Hippocampal formation (tissue), 2 donors: ENCODE data around the gene NME7.
"Not testable (repeated sequence)": the region's sequence is repeated elsewhere in the genome, so short reads cannot be mapped to it uniquely, and the experiment has no call there.

Experiments used
- DNase-seq, 2 donors: peaks; one replicate each; lab custom pipeline; 2025; lab: John Stamatoyannopoulos, UW

NME7 gene, protein sequence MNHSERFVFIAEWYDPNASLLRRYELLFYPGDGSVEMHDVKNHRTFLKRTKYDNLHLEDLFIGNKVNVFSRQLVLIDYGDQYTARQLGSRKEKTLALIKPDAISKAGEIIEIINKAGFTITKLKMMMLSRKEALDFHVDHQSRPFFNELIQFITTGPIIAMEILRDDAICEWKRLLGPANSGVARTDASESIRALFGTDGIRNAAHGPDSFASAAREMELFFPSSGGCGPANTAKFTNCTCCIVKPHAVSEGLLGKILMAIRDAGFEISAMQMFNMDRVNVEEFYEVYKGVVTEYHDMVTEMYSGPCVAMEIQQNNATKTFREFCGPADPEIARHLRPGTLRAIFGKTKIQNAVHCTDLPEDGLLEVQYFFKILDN

DNA sequence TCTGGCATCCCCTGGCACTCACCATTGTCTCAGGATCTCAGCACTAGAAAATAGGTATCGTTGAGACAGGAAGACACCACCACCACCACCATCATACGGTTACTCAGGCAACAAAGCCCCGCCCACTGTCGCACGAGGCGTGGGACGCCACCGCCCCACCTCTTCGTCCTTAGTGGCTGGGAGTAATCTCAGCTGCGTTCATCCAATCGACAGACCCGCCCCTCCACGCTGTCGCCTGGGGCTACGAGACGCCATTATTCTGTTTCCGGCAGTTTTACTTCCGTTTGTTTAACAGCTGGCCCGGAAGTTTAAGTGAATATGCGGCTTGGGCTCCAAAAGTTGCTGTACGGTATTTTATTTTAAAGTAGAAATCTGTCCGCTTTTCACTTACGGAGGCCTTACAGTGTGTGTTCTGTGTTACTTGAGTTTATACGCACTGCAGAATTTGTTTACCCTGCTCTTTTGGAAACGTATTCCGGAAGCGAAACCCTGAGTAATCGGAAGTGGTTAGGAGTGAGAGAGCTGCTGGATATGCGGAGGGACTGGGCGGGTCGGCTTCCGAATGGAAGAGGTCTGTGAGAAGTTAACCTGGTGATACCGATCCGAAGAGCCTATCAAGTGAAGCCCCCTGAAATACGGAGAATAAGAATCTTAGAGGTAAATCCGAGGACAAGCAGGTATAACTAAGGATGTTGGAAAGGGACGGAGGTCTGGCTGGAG, at the start of gene NME7, which contains the start of gene BLZF1:
Gene NME7, minus strand, starts transcription at position 112 of the 720 bp plus-strand sequence. Its CDS starts 87 bp downstream, at position 25.
Gene BLZF1, plus strand, starts transcription at position 510 of the 720 bp plus-strand sequence. CDS start 1,328 bp downstream, outside the sequence.
- peak; percentile 92 to 96 for DNase-seq

DNA sequence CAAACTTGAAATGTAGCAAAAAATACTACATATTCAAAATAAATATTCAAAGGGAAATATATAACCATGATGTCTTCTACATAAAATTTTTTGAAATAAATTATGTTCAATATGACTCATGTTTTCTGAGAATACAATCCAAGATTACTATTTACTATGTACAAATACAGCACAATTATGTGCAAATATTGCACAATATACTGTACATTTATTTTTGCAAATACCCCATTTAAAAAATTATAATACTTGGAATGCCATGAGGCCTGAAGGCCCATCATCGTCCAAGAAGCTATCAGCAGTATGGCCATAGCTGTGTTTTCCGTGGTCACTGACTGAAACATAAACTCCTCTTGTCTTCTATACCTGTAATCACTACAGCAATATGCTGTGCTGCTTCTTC, 47.4 kb upstream of the NME7 start:
- DNase-seq, result no peak

DNA sequence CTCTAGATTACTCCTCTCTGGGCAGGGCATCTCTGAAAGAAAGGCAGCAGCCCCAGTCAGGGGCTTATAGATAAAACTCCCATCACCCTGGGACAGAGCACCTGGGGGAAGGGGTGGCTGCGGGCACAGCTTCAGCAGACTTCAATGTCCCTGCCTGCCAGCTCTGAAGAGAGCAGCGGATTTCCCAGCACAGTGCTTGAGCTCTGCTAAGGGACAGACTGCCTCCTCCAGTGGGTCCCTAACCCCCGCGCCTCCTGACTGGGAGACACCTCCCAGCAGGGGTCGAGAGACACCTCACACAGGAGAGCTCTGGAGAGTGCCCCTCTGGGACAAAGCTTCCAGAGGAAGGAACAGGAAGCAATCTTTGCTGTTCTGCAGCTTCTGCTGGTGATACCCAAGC, 40.7 kb upstream of the NME7 start:
- DNase-seq, result not testable (repeated sequence)

DNA sequence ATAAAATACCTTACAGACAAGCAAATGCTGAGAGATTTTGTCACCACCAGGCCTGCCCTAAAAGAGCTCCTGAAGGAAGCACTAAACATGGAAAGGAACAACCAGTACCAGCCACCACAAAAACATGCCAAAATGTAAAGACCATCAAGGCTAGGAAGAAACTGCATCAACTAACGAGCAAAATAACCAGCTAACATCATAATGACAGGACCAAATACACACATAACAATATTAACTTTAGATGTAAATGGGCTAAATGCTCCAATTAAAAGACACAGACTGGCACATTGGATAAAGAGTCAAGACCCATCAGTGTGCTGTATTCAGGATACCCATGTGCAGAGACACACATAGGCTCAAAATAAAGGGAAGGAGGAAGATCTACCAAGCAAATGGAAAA, 35.0 kb upstream of the NME7 start:
- not testable (repeated sequence) for DNase-seq

DNA sequence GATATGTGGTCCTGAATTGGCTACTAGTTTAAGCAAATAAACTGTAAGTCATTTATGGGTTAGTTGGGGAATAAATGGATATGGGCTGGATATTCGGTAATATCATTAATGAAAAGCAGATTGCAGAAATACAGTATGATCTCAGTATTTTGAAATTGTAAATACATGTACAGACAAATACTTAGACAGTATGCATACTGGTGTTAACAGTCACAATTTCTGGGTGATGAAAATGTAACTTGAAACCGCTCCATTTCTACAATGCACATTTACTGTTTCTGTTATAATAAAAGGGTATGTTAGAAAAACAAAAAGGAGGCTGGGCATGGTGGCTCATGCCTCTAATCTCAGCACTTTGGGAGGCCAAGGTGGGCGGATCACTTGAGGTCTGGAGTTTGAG, 28.4 kb upstream of the NME7 start:
- DNase-seq, result no peak

DNA sequence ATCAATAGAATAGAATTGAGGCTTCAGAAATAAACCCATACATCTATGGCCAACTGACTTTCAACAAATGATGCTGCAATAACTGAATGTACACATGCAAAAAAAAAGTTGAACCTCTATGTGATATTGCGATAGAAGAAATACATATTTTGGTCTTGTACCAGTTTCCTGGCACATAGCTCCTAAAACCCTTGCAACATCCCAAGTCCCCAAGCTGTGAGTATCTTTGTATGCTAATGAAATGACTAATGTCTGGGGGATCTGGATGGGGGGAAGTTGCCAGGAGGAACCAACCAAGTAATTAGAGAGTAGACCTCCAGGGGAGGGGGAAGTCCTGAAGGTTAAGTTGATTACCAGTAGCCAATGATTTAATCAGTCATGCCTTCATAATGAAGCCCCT, 24.8 kb upstream of the NME7 start:
- no peak for DNase-seq

DNA sequence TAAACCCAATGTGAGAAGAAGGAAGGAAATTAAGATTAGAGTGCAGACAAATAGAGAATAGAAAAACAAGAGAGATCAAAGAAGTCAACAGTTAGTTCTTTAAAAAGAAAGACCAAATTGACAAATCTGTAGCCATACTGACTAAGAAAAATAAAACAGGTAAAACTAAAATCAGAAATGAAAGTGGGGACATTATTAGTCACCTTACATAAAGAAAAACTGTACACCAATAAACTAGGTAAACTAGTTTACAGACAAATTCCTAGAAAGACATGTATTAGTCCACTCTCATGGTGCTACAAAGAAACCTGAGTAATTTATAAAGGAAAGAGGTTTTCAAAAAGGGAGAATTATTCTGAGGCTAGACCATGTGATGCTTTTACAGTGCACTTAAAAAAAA, 22.7 kb upstream of the NME7 start:
- no peak for DNase-seq

DNA sequence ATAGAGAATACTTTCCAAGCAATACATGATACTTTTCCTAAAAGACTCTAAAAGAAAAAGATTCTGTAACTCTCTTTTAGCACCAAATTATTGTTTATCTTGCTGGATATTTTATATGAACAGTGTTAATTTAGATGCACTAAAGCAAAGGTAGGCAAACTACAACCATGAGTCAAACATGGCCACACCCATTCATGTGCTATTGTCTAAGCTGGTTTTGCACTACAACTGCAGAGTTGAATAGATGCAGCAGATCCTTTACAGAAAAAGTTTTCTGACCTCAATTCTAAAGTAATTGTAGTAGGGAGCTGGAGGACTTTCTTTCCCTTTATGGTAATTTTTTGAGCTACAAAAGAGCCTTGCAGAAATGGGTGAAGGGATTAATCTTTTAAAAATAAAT, 19.8 kb upstream of the NME7 start:
- DNase-seq, result no peak

DNA sequence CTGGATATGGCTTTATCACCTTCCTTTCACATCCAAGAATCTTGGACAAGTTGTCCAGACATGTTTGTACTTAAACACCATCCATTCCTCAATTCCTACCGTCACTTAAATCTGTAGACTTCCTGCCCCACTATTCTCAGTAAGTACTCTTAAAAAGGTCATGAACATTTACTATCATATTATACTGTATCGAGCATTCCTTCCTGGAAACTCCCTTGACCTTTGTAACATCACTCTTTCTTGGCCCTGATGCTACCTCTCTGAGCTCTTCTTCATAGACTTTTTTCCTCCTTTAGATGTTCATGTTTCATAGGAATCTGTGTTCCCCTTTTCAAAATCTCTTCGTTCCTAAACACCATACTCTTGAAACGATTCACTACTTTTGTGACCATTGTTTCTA, 15.9 kb upstream of the NME7 start:
- no peak for DNase-seq

DNA sequence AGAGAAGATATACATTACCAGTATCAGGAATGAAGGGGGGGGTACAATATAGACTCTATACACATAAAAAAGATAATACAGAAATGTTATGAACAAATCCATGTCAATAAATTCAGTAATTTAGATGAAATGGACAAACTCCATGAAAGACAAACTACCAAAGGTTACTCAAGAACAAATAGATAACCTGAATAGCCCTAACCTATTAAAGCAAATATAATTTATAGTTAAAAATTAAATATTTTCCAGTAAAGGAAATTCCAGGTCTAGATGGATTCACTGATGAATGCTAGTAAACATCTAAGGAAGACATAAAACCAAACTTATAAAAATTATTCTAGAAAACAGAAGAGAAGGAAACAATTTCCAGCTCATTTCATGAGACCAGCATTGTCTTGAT, 13.6 kb upstream of the NME7 start:
- DNase-seq, result no peak

DNA sequence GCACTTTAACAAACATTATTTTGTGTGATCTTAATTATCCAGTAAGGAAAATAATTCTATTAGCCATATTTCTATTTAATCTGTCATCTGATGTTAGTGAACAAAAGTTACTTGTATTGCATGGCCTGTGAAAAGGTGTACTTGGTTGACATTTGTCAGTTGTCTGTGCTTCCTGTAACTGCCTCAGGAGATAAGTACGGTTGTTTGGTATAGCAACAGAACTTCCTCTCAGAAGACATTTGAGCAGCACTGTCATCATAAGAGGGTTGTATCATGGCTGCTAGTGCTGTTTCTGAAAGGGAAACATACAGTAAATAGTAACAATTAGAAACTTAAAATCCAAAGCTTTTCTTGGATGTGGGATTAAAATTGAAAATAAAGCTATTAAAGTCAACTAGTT, 3.8 kb upstream of the NME7 start:
- DNase-seq, result no peak

DNA sequence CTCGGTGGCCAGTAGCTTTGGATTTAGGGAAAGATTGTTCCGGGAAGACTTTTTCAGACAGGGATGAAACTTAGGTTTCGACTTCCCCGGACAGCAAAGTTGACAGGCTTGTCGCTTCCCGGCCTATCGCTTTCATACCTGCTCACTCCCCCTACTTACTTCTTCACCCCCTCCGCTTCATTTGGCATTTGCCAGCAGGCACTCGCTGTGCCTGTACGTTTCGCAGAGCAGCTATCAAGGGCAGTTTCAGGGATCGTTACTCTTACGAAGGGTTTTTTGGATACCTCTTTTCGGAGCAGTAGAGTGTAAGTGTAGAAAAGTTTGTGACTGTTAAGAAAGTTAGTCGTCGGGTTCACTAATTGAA, 791 bp upstream of the NME7 start:
- no peak for DNase-seq

DNA sequence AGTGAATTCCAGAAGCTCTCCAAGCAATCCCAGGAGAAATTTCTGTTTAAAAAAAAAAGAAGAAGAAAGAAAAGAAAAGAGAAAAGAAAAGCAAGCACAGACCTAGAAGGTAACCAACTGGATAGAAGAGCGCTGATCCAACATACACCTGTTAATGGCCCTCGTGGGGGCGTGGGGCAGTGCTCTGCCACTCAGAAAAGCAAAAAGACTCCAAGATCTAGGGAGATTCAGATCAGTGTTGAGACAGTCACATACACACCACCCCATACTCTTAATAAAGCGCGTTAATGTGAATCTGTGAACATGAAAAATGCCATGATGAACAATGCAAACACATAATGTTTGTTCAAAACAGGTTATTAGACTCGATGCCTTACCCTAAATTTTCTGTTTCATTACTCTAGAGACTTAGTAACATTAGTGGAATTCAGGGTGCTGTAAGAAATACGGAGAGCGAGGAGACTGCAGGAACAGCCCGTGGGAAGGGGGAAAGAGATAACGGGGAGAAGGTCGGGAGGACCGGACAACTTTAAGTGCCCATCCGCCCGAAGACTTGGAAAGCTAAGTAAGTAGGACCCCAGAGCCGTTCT, 406 bp downstream of the NME7 start:
- no peak for DNase-seq

DNA sequence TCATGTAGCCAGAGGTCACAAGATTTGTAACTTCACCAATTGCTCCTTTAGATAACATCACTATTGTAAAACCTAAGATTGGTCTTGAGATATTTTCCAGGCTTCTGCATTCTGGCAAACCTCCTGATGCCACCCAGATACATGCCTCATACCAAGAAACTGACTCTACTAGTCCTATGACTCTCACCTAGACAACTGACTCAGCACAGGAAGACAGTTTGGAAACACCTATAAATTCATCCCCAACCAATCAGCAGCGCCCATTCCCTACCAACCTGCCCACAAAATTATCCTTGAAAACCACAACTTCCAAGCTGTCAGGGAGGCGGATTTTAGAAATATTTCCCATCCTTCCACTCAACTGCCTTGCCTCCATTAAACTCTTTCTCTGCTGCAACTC, 2.6 kb downstream of the NME7 start:
- DNase-seq, result no peak

DNA sequence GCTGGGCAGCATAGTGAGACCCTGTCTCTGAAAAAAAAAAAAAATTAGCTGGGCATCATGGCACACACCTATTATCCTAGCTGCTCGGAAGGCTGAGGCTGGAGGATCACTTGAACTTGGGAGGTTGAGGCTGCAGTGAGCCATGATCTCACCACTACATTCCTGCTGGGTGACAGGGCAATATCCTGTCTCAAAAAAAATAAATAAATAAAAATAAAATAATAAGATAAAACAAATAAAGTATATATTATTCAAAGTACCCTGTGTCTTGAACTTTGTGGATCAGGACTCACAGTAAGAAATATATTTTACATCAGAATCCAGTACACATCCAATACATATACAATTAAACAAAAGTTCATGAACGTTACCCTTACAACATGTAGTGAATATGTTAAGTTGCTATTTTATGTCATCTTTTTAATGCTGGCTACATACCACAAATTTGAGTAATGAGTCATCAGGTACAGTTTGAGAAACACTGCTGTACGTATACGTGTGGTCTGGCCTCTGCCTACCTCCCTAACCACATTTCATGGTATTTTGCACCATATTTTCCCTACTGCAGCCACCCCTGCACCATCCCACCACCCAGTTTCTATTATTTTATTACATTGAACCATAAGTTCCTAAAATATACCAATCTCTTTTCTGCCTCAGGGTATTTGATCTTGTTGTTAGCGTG, 4.4 kb downstream of the NME7 start:
- no peak for DNase-seq

DNA sequence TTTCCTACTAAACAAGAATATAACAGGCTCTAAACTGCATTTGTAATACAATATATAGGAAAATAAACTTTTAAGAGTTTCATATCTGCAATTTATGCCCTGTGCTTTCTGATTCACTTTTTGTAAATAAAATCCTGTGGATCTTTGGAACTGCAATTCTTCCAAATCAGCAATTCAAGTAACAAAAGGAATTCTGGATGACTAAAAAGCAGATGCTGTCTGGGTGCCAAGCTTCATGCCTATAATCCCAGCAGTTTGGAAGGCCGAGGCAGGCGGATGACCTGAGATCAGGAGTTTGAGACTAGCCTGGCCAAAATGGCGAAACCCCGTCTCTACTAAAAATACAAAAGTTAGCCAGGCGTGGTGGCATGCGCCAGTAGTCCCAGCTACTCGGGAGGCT, 6.3 kb downstream of the NME7 start:
- DNase-seq, result no peak

DNA sequence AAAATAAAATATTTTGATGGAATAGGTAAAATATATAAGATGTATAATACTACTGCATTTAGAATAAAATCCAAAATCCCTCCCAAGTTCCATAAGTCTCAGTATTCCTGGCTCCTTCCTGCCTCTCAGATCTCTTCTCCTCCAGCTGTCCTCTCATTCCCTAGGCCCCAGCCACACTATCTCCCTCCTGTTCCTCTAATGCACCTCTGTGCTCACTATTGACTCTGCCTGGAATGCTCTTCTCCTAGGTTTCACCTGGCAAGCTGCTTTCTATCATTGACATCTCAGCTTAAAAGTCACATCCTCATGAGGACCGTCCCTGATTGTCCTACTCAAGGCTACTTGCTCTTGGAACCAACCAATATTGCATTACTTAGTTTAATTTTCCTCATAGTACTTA, 7.2 kb downstream of the NME7 start:
- DNase-seq, result no peak

DNA sequence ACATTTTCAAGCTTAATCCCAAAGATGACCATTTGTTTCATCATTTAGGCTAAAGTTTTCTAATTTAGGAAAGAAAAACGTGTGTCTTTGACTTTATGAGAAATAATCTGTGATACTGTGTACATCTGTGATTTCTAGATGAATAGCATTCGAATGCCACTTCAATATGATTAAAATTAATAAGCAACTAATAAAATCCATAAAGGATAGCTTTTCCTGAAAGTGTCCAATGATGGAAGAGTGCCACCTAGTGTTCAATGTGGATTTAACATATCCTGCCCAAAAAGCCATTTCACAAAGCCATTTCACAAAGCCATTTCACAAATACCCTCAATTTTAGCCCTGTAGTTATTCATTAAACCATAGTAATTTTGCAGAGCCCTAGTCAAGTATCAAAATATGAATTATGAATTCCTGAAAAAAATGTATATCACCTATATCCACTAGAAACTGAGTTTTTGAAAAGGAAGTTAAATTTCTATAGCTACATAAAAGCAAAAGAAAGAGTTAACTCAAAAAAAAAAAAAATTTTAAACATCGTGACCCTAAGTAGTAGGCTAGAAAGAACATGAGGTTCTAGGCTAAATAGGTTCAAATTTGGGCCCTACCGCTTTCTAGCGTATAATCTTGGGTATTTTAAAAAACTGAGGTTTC, 19.1 kb downstream of the NME7 start:
- DNase-seq, result peak in 1 of 2 donors; percentile 70

DNA sequence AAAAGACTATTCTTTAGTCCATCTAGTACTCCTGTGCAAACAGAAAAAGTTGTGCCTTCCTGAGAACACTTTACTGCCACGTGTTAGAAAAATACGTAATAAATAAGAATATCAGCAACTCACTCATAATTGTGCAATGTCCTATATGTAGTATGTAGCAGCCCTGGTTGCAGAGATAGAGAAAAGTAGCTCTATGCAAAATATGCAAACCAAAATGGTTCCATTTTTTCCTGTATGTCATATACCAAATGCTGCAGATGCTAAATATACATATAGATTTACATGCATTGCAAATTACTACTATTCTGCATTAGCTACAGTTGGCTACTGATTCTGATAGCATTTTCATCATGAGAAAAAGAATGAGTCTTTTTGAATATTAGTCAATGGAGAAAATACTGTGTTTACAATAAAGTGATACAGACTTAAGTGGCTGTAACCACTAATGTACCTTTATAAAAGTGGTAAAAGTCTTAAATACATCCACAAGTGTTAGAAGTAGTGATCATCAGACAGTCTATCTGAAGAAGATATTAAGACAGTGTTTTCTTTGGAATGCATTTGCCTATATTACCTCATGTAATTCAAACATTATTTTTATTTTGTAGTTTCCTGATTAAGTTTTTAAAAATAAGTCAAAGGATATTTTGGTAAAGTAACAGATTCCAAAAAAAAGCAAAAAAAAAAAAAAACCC, 19.8 kb downstream of the NME7 start:
- no peak for DNase-seq

DNA sequence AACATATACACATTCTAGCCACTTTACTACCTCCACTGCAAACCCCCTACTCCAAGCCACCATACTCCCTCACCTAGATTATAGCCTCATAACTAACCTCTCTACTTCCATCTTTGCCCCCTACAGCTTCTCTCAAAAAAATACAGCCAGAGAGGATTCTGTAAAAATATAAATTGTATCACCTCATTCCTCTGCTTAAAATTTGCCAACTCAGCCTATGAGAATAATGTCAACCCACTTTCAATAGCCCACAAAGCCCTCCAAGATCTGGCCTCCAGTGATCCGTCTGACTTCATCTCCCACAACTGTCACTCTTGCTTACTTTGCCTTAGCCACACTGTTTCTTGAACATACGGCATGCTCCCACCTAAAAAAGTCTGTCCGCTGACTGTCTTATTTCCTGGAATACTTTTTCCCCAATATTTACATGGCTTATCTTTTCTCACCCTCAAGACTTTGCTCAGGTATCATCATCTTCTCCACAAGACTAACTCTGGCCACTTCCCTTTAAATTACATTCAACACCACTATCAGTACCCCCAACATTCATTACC, 21.5 kb downstream of the NME7 start:
- DNase-seq, result no peak

DNA sequence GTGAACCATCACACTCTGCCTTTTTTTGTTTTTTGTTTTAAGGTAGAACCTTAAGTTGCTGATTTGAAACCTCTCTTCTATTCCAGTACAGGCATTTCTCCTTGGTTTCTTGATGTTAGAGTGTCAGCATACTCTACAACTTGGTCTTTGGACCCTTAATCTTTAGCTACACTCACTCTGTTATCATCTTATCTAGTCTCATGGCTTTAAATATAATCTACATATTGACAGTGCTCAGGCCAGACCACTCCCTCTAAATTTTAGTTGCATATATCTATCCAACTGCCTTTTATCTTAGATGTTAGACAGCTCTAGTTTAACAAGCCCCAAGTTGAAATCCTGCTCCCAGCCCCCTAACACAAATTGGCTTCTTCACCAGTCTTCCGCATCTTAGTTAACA, 22.1 kb downstream of the NME7 start:
- no peak for DNase-seq
